HCT116 (cell line): Measurements from ENCODE around the gene PSMD5.

Experiments
- POLR2A ChIP-seq: IDR thresholded peaks from 2 replicates; pipeline ENCODE4 v1.7.0; 2011; ENCODE audit warnings: borderline replicate concordance; ENCODE audit not compliant: insufficient read depth, insufficient read length; ENCODE audit errors: extremely low read depth
- TCF7L2 ChIP-seq: IDR thresholded peaks from 2 replicates; pipeline ENCODE4 v1.7.0; 2011; ENCODE audit warnings: borderline replicate concordance, inconsistent platforms; ENCODE audit not compliant: insufficient read depth, insufficient read length; ENCODE audit errors: extremely low read depth
- YY1 ChIP-seq: IDR thresholded peaks from 2 replicates; pipeline ENCODE4 v1.6.1; 2011; ENCODE audit warnings: low read length, low read depth, moderate library complexity, mild to moderate bottlenecking; ENCODE audit not compliant: insufficient replicate concordance; ENCODE audit errors: extremely low read depth
- ZNF274 ChIP-seq: fragments of 200-500 bp; sonication (Bioruptor generic); IDR thresholded peaks from 2 replicates; pipeline ENCODE4 v1.6.1; 2014; ENCODE audit warnings: mild to moderate bottlenecking, low read depth, low read length, inconsistent platforms

- no peak for TF ChIP-seq POLR2A
- no peak for TF ChIP-seq YY1
- no peak for TF ChIP-seq TCF7L2
- no peak for TF ChIP-seq ZNF274
These were observed 25.6 kb upstream of the PSMD5 start for GRCh38 chr9:120868339-120868675.
